Measurements from ENCODE around the gene ZNF77.
A peak's percentile ranks its signal among the peaks of the same experiment; 100 is the strongest.
"Not testable (repeated sequence)": the region's sequence is repeated elsewhere in the genome, so short reads cannot be mapped to it uniquely, and the experiment has no call there.

The ZNF77 gene

DNA sequence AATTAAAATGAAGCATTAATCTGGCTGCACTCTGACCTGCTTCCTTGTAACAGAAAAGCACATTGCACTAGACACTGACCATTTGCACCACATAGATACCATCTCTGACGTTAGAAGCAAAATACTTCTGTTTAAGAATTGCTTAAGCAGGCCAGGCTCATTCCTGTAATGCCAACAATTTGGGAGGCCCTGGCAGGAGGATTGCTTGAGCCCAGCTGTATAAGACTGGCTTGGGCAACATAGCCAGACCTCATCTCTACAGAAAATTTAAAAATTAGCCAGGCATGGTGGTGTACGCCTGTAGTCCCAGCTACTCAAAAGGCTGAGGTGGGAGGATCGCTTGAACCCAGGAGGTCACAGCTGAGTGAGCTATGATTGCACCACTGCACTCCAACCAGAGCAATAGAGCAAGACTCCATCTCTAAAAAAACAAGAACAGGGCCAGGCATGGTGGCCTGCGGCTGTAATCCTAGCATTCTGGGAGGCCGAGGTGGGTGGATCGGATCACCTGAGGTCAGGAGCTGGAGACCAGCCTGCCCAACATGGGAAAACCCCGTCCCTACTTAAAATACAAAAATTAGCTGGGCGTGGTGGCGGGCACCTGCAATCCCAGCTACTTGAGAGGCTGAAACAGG lies 25.5 kb upstream of the ZNF77 start:
- peak; percentile 96 for DNase-seq (ENCODE audit: low read depth)

DNA sequence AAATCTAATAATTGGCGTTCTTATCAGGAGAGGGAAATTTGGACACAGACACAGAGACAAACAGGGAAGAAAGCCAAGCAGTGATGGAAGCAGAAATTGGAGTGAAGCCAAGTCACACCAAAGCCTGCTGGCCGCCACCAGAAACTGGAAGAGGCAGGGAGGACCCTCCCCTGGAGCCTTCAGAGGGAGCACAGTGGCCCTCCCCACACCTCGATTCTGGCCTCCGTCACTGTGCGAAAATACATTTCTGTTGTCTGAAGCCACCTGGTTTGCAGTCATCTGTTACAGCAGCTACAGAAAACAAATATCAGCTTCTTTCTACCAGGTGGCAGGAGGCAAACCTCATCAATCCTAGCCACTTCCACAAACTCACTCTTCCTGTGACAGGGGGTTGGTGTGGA lies 24.3 kb upstream of the ZNF77 start:
- DNase-seq (ENCODE audit: low read depth), result no peak

DNA sequence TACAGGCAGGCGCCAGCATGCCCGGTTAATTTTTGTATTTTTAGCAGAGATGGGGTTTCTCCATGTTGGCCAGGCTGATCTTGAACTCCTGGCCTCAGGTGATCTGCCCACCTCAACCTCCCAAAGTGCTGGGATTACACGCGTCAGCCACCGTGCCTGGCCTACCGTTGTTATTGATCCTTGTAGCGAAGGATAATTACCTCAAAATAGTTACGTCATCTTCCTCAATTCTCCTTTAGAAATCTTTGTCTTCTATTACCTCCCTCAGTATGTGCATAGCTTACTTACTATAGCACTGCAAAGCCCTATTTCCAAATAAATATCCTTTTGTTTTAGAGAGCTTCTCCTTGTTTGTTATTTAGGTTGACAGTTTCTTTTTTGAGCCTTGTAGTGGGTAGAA lies 23.2 kb upstream of the ZNF77 start:
- no peak for DNase-seq (ENCODE audit: low read depth)

DNA sequence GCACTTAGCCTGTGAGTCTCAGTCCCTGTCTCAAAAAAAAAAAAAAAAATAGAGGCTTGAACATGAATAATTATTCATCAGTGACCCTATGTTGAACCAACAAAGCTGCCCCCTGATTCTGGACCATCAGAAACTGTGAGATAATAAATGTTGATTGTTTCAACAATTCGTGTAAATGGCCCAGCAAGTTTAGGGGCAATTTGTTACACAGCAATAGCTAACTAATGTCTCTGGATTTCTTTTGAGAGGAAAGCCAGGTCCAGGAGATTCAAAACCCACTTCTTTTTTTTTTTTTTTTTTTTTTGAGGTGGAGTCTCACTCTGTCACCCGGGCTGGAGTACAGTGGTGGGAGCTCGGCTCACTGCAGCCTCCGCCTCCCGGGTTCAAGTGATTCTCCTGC lies 20.1 kb upstream of the ZNF77 start:
- DNase-seq (ENCODE audit: low read depth), result no peak

DNA sequence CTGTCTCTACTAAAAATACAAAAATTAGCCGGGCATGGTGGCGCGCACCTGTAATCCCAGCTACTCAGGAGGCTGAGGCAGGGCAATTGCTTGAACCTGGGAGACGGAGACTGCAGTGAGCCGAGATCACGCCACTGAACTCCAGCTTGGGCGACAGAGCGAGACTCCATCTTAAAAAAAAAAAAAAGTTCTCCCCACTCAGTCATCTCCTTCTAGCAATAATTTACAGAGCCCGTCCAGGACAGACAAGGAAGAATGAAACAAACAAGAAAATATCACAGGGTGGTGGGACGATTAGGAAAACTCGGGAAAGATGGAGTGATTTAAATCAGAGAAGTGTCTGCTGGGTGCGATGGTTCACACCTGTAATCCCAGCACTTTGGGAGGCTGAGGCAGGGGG lies 18.9 kb upstream of the ZNF77 start:
- not testable (repeated sequence) for DNase-seq (ENCODE audit: low read depth)

DNA sequence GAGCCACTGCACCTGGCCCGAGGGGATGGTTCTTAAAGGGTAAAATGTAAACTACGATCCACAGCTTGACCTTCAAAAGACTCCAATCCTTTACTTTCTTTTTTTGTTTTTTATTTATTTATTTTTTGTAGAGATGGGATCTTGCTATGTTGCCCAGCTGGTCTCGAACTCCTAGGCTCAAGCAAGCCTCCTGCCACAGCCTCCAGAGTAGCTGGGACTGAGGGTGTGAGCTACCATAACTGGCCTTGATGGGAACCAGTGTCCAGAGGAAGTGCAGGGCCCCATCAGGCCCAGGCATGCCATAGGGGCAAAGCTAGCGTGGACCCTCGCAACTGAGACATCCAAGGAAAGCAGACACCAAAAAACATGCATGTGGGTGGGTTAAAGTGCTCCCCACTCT lies 18.4 kb upstream of the ZNF77 start:
- DNase-seq (ENCODE audit: low read depth), result no peak

DNA sequence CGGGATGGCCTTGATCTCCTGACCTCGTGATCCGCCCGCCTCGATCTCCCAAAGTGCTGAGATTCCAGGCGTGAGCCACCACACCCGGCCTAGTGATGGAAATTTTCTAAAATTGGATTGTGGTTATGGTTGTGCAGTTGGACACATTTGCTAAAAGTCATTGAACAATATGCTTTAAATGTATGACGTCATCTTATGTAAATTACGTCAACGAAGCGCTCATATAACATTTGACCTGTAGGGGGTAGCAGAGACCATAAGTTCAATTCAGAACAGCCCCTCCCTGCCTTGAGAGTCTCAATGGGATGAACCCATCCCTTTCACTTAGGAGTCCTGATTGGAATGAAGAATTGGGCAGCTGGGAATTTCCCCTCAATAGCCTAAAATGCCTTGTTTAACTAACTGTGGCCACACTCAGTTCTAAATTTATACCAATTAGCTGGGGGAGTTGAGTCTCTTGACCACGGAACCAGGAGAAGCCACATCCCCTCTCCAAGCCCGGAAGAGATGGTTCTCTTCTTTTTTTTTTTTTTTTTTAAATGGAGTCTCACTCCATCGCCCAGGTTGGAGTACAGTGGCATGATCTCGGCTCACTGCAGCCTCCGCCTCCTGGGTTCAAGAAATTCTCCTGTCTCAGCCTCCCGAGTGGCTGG lies 17.4 kb upstream of the ZNF77 start:
- peak; percentile 84 for DNase-seq (ENCODE audit: low read depth)

DNA sequence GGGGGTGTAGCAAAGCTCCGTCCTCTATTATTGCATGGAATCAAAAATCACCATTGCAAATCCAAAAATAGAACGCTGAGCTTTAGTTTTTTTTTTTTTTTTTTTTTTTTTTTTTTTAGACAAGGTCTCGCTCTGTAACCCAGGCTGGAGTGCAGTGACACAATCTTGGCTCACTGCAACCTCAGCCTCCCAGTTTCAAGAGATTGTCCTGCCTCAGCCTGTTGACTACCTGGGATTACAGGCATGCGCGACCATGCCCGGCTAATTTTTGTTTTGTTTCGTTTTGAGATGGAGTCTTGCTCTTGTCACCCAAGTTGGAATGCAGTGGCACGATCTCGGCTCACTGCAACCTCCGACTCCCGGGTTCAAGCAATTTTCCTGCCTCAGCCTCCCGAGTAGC lies 15.3 kb upstream of the ZNF77 start:
- no peak for DNase-seq (ENCODE audit: low read depth)

DNA sequence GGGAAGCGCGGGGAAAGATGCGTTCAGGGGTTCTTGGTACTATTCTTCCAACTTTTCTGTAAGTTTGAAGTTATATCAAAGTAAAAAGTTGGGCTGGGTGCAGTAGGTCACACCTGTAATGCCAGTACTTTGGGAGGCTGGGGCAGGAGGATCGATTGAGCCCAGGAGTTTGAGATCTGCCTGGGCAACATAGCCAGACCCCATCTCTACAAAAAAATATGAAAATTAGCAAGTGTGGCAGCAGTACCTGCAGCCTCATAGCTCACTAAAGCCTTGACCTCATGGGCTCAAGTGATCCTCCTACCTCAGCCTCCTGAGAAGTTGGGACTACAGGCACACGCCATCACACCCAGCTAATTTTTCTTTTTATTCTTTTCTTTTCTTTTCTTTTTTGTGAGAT lies 12.4 kb upstream of the ZNF77 start:
- no peak for DNase-seq (ENCODE audit: low read depth)

DNA sequence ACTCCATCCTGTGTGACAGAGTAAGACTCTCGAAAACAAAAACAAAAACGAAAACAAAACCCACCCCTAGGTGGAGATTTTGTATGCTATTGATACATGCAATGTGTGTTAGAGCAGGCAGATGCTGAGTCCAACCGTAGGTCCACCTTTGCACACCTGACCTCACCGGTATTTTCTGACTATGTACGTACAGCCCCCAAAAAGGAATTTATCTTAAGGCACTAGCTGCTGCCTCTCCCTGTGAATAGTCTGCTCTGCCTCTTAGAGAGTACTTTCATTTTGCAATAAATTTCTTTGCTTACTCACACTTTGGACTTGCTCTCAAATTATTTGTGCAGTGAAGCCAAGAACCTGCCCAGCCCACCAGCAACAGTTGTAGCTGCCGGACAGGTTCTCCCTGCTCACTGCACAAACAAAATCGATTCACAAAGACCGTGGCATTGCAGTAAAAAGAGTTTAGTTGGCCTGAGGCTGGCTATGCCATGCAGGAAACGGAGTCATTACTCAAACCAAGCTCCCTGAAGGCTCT lies 8.2 kb upstream of the ZNF77 start:
- DNase-seq (ENCODE audit: low read depth), result no peak

DNA sequence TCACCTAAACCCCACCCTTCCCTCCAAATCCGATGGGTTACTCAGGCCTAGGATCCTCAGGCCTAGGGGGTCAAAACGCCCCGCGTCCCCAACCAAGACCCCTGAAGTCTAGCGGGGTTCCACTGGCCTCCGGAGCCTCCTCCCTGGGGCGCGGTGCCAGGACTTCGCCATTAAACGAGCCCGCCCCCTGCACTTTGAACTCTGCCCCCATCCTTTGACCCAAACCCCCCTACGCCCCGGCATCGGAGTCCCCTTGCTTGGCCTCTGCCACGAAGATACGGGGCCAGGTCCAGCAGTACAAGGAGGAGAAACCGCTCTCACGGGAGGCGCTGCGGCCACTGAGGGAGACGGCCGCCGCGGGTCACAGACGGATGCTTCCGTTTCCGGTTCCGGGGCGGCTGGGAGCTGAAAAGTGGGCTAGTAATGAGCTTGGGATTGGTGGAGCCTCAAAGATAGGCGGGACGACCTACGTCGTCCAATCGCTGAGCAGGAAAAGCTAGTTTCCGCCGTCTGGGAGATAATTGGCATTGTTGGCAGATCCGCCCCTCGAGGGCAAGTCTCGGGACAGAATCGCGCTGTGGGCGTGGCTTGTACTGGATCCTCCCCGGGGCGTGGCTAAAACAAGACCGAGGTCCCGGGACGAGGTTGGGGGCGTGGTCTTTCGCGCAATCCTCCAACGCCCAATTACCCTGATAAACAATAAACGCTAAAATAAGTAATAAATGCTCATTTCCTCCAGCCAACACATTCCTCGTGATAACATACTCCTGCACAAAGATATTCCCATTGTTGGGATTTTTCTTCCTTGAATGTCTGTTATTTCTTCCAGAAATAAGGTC lies 5.7 kb upstream of the ZNF77 start:
- DNase-seq (ENCODE audit: low read depth), result peak; percentile 99

DNA sequence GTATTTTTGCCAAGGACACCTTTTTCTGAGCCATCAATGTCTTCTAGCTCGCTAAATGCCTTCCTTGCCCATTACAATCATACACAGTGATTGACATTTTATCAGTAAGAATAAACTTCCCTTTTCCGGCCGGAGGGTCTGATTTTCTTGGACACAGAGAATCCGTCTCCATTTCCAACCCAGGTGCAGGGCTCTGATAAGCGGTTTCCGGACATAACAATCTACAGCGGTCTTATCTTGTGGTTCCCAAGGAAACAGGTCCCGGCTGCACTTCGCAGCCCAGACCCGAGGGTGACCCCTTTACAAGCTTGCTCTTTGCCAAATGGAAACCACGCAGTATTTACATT lies 5.1 kb upstream of the ZNF77 start:
- no peak for DNase-seq (ENCODE audit: low read depth)

DNA sequence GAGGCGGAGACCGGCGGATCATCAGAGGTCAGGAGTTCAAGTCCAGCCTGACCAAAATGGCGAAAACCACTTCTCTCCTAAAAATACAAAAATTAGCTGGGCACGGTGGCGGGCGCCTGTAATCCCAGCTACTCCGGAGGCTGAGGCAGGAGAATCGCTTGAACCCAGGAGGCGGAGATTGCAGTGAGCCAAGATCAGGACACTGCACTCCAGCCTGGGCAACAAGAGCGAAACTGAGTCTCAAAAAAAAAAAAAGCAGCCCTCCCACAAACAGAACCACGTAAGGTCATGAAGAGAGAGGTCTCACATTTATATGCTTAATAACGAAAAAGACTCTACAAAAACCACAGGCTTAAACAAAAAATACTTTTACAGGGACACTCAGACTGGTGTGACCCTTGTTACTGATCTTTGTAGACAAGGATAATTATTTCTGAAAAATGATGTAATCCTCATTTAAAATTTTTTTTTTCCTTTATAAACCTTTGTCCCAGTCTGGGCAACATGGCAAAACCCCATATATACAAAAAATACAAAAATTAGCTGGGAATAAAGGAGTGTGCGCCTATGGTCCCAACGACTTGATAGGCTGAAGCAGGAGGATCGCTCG lies 909 bp upstream of the ZNF77 start:
- no peak for DNase-seq (ENCODE audit: low read depth)

DNA sequence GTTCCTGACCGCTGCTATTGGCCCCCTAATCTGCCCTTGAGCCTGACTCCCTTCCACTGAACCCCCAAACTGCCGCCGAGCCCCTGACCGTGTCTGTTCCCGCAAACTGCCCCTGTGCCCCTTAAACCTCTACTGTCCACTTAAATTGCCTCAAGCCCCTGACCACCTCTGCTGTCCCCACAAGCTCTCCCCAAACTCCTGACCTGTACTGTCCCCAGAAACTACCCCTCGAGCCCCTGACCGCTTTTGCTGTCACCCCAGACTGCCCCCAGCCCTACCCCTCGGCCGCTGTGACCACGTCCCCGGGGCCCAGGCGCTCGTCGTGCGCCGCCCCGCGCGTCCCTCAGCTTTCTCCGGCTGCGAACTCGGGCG lies 382 bp downstream of the ZNF77 start:
- no peak for DNase-seq (ENCODE audit: low read depth)

DNA sequence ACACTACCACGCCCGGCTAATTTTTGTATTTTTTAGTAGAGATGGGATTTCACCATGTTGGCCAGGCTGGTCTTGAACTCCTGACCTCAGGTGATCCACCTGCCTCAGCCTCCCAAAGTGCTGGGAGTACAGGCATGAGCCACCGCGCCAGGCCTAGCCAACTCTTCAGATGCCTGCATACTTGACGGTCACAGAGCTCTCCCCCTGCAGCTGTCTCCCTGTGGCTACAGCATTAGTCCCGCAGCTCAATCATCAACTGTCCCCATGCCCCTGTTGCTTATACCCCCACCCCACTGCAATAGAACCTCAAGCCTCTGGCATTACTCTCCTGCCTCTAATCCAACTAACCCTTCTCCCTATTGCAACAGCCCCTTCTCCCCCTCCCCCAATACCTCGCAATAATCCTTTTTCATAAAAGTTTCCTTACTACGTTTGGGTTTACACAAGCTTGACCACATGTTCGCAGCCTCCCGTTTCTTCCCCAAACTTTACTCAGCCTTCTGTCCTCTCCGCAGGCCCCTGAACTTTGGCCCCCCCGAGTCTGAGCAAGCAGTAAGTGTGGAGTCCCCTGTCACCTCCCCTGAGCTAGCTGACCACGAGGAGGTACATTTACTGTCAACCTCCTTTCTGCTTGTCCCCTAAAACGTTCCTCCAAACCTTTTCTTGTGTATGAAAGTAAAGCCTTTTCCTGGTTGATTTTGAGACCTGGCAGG lies 1.7 kb downstream of the ZNF77 start:
- no peak for DNase-seq (ENCODE audit: low read depth)

DNA sequence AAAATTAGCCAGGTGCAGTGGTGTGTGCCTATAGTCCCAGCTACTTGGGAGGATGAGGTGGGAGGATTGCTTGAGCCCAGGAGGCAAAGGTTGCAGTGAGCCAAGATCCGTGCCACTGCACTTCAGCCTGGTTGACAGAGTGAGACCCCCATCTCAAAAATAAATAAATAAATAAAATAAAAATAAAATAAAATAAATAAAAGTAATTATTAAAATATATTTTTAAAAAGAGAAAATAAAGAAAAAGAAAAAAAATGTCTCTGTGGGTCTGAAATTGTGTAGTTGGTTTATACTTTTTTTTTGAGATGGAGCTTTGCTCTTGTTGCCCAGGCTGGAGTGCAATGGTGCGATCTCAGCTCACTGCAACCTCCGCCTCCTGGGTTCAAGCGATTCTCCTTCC lies 8.9 kb downstream of the ZNF77 start:
- not testable (repeated sequence) for DNase-seq (ENCODE audit: low read depth)

DNA sequence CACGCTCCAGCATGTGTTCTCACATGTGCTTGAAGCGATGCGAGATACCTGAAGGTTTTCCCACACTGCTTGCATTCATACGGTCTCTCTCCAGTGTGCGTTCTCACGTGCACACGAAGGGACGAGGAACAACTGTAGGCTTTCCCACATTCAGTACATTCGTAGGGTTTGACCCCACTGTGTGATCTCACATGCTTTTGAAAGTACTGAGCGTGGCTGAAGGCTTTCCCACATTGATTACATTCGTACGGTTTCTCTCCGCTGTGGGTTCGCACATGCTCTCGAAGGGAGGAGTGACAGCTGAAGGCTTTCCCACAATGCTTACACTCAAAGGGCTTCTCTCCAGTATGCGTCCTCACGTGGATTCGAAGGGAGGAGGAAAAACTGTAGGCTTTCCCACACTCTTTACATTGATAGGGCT lies 11.3 kb downstream of the ZNF77 start:
- no peak for DNase-seq (ENCODE audit: low read depth)

DNA sequence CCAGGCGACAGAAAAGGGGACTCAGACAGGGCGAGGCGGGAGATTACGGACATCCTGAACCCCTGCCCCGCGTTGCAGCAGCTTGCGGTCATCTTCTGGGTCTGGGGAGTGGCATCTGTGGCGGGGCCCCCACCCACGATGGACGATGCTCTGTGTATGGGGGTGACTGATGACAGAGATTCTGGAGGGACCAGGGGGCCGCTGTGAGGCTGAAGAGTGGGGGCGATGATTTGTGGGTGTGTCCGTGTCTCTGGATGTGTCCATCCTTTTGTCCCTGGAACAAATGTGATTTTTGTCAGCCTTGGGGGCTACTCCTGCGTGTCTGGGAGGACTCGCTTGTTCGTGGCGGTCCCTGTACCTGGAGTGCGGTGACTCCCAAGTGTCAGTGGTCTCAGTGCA lies 17.7 kb downstream of the ZNF77 start:
- DNase-seq (ENCODE audit: low read depth), result no peak

DNA sequence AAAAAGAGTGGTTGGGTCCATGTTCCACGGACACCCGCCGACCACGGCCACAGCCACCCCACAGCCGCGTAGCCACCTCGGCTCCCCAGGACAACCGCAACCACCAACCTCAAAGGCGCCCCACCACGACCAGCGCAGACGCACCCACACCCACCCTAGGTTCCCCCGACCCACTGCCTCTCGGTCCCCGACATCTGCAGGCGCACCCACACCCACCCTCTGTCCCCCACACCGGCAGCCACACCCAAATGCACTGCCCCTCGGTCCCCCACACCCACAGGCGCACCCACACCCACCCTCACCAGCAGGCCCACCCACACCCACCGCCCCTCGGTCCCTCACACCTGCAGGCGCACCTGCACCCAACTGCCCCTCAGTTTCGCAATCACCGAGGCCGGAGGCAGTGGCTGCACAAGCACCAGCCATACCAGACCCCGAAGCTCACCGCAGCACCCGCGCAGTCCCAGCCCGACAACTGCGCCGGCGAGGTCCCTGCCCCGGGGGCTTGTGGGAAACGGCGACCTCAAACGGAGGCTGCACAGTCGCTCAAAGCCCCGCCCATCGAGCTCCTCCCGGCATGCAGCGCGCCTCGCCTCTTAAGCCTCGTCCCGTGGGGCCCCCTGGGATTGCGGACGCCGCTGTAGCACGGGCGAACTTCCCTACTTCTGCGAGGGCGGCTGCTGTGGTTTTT lies 18.3 kb downstream of the ZNF77 start:
- DNase-seq (ENCODE audit: low read depth), result no peak

DNA sequence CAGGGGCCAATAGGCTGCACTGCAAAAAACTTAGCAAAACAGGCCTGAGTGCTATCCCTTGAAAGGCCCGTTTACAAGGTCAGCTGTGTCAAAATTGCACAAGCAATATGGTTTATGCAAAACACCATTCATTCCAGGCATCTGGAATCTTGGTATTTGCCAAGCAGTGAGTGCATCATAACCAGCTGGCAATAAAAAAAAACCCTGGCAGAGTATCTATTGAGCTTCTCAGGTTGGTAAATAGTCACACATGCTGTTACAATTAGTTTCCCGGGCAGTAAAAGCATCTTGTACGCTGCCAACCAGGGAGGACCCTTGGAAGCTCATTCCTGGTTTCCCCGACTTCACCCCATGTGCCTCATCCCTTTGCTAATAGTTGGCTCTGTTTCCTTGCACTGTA lies 21.3 kb downstream of the ZNF77 start:
- peak; percentile 99 for DNase-seq (ENCODE audit: low read depth)

DNA sequence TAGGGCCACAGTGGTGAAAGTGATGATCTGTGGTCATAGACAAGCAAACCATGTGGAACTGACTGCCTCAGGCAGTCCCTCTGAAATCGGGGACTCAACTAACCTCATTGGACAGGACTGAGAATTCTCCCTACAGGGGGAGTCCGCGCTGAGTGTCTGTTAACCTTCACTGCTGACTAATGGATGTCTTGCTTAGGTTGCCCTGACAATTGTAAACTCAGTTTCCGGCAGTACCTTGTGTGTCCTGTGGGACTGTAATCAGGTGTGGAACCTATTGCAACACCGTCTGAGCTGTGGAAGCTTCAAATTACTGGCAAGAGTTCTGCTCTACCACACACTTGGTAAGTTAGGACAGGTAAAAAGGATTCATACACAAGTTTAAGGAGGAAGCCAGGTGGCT lies 21.8 kb downstream of the ZNF77 start:
- DNase-seq (ENCODE audit: low read depth), result peak; percentile 46
